A673 (cell line): Measurements from ENCODE around the gene PRKAR2B.

Experiments
- EZH2 ChIP-seq: fragments of 200-600 bp; sonication (generic); IDR thresholded peaks from 2 replicates; pipeline ENCODE4 v1.6.1; 2017; ENCODE audit warnings: borderline replicate concordance, low read depth, mild to moderate bottlenecking, mixed read lengths, antibody characterized with exemption, low read length; ENCODE audit not compliant: poor library complexity, severe bottlenecking
- TF ChIP-seq, protein P1 (sequence below): fragments of 300-800, 200-600 bp; sonication (generic); conservative IDR thresholded peaks from 2 replicates; pipeline ENCODE4 v1.5.1; 2017; ENCODE audit warnings: low read depth, mild to moderate bottlenecking, antibody characterized with exemption, low read length, moderate library complexity, mixed read lengths

DNA sequence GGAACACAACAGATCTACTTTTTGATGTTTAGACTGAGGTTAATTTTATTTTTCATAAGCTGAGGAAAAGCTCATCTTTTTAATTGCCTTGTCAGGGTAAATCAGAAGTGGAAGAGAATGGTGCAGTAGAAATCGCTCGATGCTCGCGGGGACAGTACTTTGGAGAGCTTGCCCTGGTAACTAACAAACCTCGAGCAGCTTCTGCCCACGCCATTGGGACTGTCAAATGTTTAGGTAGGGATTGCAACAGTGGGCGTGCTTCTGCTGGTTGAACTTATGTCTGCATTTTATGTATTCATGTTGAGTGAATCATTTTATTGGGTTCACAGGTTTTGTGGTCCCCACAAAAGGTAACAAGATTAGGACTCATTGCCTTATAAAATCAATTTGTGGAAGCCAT, 112.6 kb downstream of the PRKAR2B start:
- TF ChIP-seq, protein P1, sequence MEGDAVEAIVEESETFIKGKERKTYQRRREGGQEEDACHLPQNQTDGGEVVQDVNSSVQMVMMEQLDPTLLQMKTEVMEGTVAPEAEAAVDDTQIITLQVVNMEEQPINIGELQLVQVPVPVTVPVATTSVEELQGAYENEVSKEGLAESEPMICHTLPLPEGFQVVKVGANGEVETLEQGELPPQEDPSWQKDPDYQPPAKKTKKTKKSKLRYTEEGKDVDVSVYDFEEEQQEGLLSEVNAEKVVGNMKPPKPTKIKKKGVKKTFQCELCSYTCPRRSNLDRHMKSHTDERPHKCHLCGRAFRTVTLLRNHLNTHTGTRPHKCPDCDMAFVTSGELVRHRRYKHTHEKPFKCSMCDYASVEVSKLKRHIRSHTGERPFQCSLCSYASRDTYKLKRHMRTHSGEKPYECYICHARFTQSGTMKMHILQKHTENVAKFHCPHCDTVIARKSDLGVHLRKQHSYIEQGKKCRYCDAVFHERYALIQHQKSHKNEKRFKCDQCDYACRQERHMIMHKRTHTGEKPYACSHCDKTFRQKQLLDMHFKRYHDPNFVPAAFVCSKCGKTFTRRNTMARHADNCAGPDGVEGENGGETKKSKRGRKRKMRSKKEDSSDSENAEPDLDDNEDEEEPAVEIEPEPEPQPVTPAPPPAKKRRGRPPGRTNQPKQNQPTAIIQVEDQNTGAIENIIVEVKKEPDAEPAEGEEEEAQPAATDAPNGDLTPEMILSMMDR: no peak
- no peak for TF ChIP-seq EZH2
